Neural cell (in vitro differentiated cells): ENCODE results near the gene CPLX1.

Experiments used
- EP300 ChIP-seq: fragments of 450-650 bp; conservative IDR thresholded peaks from 2 replicates; pipeline ENCODE4 v1.6.1; 2014; ENCODE audit warnings: antibody characterized with exemption, mild to moderate bottlenecking, moderate library complexity; ENCODE audit not compliant: poor library complexity, severe bottlenecking
- EZH2 ChIP-seq: fragments of 200-600, 300-800 bp; shearing (Covaris generic), sonication (generic); IDR thresholded peaks from 2 replicates; pipeline ENCODE4 v1.6.1; 2014; ENCODE audit warnings: antibody characterized with exemption, low read length, borderline replicate concordance, mild to moderate bottlenecking; ENCODE audit not compliant: insufficient read depth, poor library complexity, severe bottlenecking
- MXI1 ChIP-seq: fragments of 450-650 bp; conservative IDR thresholded peaks from 2 replicates; pipeline ENCODE4 v1.6.1; 2014; ENCODE audit warnings: antibody characterized with exemption, mild to moderate bottlenecking; ENCODE audit not compliant: poor library complexity, severe bottlenecking
- POLR2AphosphoS5 ChIP-seq: IDR thresholded peaks from 2 replicates; pipeline ENCODE4 v1.6.1; 2012
- RAD21 ChIP-seq: fragments of 450-650 bp; conservative IDR thresholded peaks from 2 replicates; pipeline ENCODE4 v1.6.1; 2014; ENCODE audit warnings: antibody characterized with exemption, mild to moderate bottlenecking, moderate library complexity
- SMC3 ChIP-seq: fragments of 450-650 bp; conservative IDR thresholded peaks from 2 replicates; pipeline ENCODE4 v1.6.1; 2014; ENCODE audit warnings: antibody characterized with exemption, mild to moderate bottlenecking, moderate library complexity; ENCODE audit not compliant: poor library complexity
- TAF1 ChIP-seq: IDR thresholded peaks from 2 replicates; pipeline ENCODE4 v1.6.1; 2012; ENCODE audit warnings: low read depth
- TF ChIP-seq, protein P1 (sequence below): fragments of 450-650 bp; IDR thresholded peaks from 2 replicates; pipeline ENCODE4 v1.5.1; 2014; ENCODE audit warnings: antibody characterized with exemption, mild to moderate bottlenecking, moderate library complexity; ENCODE audit not compliant: poor library complexity, severe bottlenecking
- TF ChIP-seq, protein P2 (sequence below): IDR thresholded peaks from 2 replicates; pipeline ENCODE4 v1.6.1; 2012; ENCODE audit warnings: borderline replicate concordance

DNA sequence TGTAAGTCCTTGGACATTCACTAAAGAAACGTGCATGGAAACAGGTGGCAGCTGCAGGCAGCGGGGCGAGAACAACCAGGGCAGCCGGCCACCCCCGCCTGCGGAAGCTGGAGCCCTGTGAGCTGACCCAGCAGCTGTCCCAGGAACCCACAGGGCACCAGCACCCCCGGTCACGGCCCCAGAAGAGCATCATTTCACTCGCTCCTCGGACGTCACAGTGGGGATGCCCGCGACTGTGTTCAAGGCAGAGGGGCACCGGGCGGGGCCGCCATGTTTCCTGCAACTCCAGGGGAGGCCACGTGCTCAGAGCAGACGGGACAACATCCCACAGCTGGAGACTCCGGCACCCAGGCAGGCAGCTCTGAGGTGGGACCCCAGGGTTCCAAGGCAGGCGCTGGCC, 45.0 kb upstream of the CPLX1 start:
- TF ChIP-seq, protein P1, sequence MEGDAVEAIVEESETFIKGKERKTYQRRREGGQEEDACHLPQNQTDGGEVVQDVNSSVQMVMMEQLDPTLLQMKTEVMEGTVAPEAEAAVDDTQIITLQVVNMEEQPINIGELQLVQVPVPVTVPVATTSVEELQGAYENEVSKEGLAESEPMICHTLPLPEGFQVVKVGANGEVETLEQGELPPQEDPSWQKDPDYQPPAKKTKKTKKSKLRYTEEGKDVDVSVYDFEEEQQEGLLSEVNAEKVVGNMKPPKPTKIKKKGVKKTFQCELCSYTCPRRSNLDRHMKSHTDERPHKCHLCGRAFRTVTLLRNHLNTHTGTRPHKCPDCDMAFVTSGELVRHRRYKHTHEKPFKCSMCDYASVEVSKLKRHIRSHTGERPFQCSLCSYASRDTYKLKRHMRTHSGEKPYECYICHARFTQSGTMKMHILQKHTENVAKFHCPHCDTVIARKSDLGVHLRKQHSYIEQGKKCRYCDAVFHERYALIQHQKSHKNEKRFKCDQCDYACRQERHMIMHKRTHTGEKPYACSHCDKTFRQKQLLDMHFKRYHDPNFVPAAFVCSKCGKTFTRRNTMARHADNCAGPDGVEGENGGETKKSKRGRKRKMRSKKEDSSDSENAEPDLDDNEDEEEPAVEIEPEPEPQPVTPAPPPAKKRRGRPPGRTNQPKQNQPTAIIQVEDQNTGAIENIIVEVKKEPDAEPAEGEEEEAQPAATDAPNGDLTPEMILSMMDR = no peak
- TF ChIP-seq EZH2 (no peak), SMC3 (no peak), MXI1 (no peak), RAD21 (no peak), POLR2AphosphoS5 (no peak), EP300 (no peak), TAF1 (no peak)
- TF ChIP-seq, protein P2, sequence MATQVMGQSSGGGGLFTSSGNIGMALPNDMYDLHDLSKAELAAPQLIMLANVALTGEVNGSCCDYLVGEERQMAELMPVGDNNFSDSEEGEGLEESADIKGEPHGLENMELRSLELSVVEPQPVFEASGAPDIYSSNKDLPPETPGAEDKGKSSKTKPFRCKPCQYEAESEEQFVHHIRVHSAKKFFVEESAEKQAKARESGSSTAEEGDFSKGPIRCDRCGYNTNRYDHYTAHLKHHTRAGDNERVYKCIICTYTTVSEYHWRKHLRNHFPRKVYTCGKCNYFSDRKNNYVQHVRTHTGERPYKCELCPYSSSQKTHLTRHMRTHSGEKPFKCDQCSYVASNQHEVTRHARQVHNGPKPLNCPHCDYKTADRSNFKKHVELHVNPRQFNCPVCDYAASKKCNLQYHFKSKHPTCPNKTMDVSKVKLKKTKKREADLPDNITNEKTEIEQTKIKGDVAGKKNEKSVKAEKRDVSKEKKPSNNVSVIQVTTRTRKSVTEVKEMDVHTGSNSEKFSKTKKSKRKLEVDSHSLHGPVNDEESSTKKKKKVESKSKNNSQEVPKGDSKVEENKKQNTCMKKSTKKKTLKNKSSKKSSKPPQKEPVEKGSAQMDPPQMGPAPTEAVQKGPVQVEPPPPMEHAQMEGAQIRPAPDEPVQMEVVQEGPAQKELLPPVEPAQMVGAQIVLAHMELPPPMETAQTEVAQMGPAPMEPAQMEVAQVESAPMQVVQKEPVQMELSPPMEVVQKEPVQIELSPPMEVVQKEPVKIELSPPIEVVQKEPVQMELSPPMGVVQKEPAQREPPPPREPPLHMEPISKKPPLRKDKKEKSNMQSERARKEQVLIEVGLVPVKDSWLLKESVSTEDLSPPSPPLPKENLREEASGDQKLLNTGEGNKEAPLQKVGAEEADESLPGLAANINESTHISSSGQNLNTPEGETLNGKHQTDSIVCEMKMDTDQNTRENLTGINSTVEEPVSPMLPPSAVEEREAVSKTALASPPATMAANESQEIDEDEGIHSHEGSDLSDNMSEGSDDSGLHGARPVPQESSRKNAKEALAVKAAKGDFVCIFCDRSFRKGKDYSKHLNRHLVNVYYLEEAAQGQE = no peak
